MCF 10A (cell line): ENCODE results near the gene HDLBP. TPM values are rescaled to one million over a fixed set of nuclear protein-coding genes. Genes with fewer than 3 reads are reported as not detected.
A peak's percentile ranks its signal among the peaks of the same experiment; 100 is the strongest.

ENCODE experiments used
- BruUV-seq: library from RNA; stranded (reverse); fragments of 400-500 nt; replicated peaks from 2 replicates; lab custom pipeline; 2021; lab: Mats Ljungman, UMichigan
- CTCF ChIA-PET: fragments of 300-600 bp; sonication (Branson Sonifier 250); formaldehyde crosslinking; extraction: SDS; loops from one replicate; lab custom pipeline; 2021; ENCODE audit warnings: antibody characterized with exemption, inconsistent platforms; lab: Yijun Ruan, JAX
- POLR2A ChIA-PET: fragments of 300-600, 350-650 bp; sonication (Branson Sonifier 250); formaldehyde crosslinking; extraction: SDS; loops from one replicate; lab custom pipeline; 2020; ENCODE audit warnings: antibody characterized with exemption, inconsistent platforms; lab: Yijun Ruan, JAX
- DNase-seq: peaks from one replicate; pipeline ENCODE4 v3.0.0-alpha.2; 2018; ENCODE audit not compliant: unreplicated experiment
- H3K27ac Mint-ChIP-seq: one replicate; pipeline ENCODE4 v1.8.0; 2022; ENCODE audit warnings: mild to moderate bottlenecking, low read depth, mixed read lengths; ENCODE audit not compliant: unreplicated experiment
- H3K27me3 Mint-ChIP-seq: one replicate; pipeline ENCODE4 v1.8.0; 2022; ENCODE audit warnings: mixed read lengths; ENCODE audit not compliant: insufficient read depth, unreplicated experiment
- H3K36me3 Mint-ChIP-seq: one replicate; pipeline ENCODE4 v1.8.0; 2022; ENCODE audit warnings: mild to moderate bottlenecking, moderate library complexity, mixed read lengths; ENCODE audit not compliant: insufficient read depth, unreplicated experiment
- H3K4me1 Mint-ChIP-seq: one replicate; pipeline ENCODE4 v1.8.0; 2022; ENCODE audit warnings: mixed read lengths; ENCODE audit not compliant: insufficient read depth, unreplicated experiment
- H3K4me3 Mint-ChIP-seq: one replicate; pipeline ENCODE4 v1.8.0; 2022; ENCODE audit warnings: mild to moderate bottlenecking, moderate library complexity, mixed read lengths; ENCODE audit not compliant: unreplicated experiment
- H3K9me3 Mint-ChIP-seq: one replicate; pipeline ENCODE4 v1.8.0; 2022; ENCODE audit warnings: mixed read lengths; ENCODE audit not compliant: unreplicated experiment
- CTCF ChIP-seq: fragments of 200-600 bp; IDR thresholded peaks from one replicate; pipeline ENCODE4 v1.8.0; 2022; ENCODE audit warnings: antibody characterized with exemption, mild to moderate bottlenecking; ENCODE audit not compliant: unreplicated experiment
- intact Hi-C: fragments of 100-400 bp; cut with micrococcal nuclease; formaldehyde crosslinking; loops from 2 replicates; pipeline ENCODE4 v1.14.1; 2022
- total RNA-seq: library from RNA; stranded (reverse); gene quantifications from 2 replicates; pipeline ENCODE4 v1.2.3, GENCODE V29; 2022

Gene HDLBP
- total RNA-seq, 1 experiment from 2014 or later: 670 TPM

DNA sequence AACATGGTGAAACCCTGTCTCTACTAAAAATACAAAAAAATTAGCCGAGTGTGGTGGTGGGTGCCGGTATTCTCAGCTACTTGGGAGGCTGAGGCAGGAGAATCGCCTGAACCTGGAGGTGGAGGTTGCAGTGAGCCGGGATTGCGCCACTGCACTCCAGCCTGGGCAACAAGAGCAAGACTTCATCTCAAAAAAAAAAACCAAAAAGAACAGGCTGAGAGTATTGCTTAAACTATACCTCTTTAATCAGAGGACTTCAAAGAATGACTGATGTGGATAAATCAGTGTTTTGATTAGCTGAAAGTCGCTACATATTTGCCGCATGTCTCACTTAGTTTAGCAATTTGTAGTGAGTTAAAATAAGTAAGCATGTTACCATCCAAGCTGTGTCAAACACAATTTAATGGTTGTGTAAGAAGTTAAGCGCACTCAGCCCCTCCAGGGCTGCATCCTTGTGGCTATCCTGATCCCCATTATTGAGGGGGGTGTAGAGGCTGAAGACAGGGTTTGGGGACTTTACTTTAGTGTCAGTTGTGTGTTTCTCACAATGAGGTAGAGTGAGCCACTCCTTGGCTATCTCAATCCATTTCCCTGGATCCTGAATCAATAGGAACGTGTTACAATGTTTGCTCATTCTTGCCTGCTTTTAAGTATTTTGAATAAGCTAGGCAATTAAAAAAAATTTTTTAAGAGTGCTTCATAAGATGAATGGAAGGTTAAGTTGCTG, 29.6 kb upstream of the HDLBP start:
- DNase-seq: no peak
- no peak for TF ChIP-seq CTCF
- H3K27ac Mint-ChIP-seq: no peak overlapping the region
- H3K9me3 Mint-ChIP-seq: no peaks in the 10 kb centered on the region
- ChIA-PET CTCF (no interaction called here), POLR2A (interaction anchor here (0.6 to 1.8 kb wide), 3 partner anchors 12 to 162 kb away, joined by 3 to 5 read pairs (median 5); partner anchors contain the start of genes HDLBP and SEPTIN2)
- H3K4me3 Mint-ChIP-seq: no peak overlapping the region
- no peaks in the 10 kb centered on the region for H3K27me3 Mint-ChIP-seq
- intact Hi-C loops: no loop called here
- H3K36me3 Mint-ChIP-seq: peaks cover 99% of the 10 kb centered on the region
- no TSS peak for BruUV-seq
- H3K4me1 Mint-ChIP-seq: peaks cover 6% of the 10 kb centered on the region

GRCh38 chr2:241340631-241341163, 25.2 kb upstream of the HDLBP start:
- Mint-ChIP-seq H3K36me3 (peaks cover 90% of the 10 kb centered on the region), H3K4me1 (peaks cover 6% of the 10 kb centered on the region), H3K27me3 (no peaks in the 10 kb centered on the region), H3K4me3 (no peak overlapping the region), H3K9me3 (no peaks in the 10 kb centered on the region), H3K27ac (peak overlapping the region; percentile 21)
- no TSS peak for BruUV-seq
- no peak for TF ChIP-seq CTCF
- CTCF ChIA-PET: interaction anchor here (0.7 kb wide), 2 partner anchors 74 to 538 kb away, joined by 3 to 4 read pairs; no protein-coding TSS in a partner anchor
- no peak for DNase-seq
- intact Hi-C loops: no loop called here
- POLR2A ChIA-PET: interaction anchor here (0.8 kb wide), 3 partner anchors 9 to 53 kb away, joined by 3 to 4 read pairs (median 3); no protein-coding TSS in a partner anchor

DNA sequence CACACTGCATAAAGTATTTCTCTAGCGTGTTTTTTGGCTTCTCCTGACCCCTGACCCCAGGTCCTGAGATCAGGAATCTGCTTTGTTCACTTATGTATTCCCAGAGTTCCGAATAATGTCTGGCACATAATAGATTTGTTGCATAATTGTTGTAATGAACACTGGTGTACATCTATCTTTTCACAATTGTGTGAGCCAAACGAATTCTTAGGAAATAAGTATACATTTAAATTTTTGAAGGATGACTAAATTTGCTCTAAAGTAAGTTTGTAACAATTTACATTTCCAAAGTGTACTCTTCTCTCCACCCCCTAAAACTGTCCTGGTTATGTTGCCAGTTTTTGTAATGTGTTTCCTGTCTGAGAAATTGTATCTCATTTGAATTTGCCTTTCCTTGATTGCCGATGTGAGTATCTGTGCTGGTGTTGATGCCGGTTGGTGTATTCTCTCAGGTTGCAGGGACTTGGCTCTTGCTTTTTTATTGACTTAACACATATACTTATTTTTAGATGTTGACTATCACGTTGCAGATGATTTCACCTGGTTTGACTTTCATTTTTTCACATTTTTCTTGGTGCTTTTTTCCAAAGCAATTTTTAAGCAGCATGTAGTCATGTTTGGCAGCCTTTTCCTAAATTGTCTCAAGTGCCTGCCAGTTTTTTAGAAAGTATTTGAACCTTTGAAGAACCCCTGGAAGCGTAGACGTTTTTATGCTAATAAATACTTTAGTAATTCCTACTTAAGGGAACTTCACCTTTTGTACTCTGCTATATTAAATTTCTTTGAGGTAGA, 24.6 kb upstream of the HDLBP start:
- intact Hi-C loops: no loop called here
- BruUV-seq: no TSS peak
- Mint-ChIP-seq H3K27ac (peak overlapping the region; percentile 5), H3K9me3 (no peaks in the 10 kb centered on the region), H3K36me3 (peaks cover 90% of the 10 kb centered on the region), H3K4me3 (no peak overlapping the region), H3K27me3 (no peaks in the 10 kb centered on the region), H3K4me1 (peaks cover 6% of the 10 kb centered on the region)
- no peak for TF ChIP-seq CTCF
- DNase-seq: no peak
- ChIA-PET CTCF (no interaction called here), POLR2A (interaction anchor here (0.6 to 0.9 kb wide), 2 partner anchors 10 to 16 kb away, joined by 3 read pairs; no protein-coding TSS in a partner anchor)

GRCh38 chr2:241334813-241335212, 19.3 kb upstream of the HDLBP start:
- ChIA-PET POLR2A (interaction anchor here (0.9 kb wide), 1 partner anchor 13 kb away, joined by 3 read pairs; no protein-coding TSS in a partner anchor), CTCF (no interaction called here)
- no peak for DNase-seq
- Mint-ChIP-seq H3K27me3 (no peaks in the 10 kb centered on the region), H3K4me3 (no peak overlapping the region), H3K36me3 (peaks cover 72% of the 10 kb centered on the region), H3K27ac (no peak overlapping the region), H3K4me1 (peaks cover 10% of the 10 kb centered on the region), H3K9me3 (no peaks in the 10 kb centered on the region)
- intact Hi-C loops: no loop called here
- TF ChIP-seq CTCF: no peak
- no TSS peak for BruUV-seq
